22Rv1 (cell line): Measurements from ENCODE around the gene CAMK2D.

Experiments used
- ZFX ChIP-seq: fragments of 450-650 bp; IDR thresholded peaks from 2 replicates; pipeline ENCODE4 v1.6.1; 2017; ENCODE audit warnings: antibody characterized with exemption, borderline replicate concordance
- TF ChIP-seq, protein P1 (sequence below): fragments of 450-650 bp; IDR thresholded peaks from 2 replicates; pipeline ENCODE4 v1.5.1; 2017; ENCODE audit warnings: mild to moderate bottlenecking

DNA sequence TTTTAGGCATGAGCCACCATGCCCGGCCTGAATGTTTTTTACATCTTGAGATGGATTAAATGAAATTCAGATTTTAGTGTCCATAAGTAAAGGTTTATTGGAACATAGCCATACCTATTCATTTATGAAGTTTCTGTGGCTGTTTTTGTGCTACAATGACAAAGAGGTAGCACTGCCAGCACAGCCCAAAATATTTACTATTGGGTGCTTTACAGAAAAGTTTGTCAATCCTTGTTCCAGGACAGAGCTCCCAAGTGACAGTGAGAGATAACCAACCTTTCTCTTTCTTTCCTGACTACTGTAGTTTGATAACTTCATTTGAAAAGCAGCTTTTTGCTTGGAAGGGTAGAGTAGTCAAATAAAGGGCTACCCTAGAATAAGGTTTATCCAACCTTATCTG, 116.2 kb downstream of the CAMK2D start:
- TF ChIP-seq, protein P1, sequence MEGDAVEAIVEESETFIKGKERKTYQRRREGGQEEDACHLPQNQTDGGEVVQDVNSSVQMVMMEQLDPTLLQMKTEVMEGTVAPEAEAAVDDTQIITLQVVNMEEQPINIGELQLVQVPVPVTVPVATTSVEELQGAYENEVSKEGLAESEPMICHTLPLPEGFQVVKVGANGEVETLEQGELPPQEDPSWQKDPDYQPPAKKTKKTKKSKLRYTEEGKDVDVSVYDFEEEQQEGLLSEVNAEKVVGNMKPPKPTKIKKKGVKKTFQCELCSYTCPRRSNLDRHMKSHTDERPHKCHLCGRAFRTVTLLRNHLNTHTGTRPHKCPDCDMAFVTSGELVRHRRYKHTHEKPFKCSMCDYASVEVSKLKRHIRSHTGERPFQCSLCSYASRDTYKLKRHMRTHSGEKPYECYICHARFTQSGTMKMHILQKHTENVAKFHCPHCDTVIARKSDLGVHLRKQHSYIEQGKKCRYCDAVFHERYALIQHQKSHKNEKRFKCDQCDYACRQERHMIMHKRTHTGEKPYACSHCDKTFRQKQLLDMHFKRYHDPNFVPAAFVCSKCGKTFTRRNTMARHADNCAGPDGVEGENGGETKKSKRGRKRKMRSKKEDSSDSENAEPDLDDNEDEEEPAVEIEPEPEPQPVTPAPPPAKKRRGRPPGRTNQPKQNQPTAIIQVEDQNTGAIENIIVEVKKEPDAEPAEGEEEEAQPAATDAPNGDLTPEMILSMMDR: no peak
- TF ChIP-seq ZFX: no peak
